Measurements from ENCODE around the gene BANP. TPM values are rescaled to one million over a fixed set of nuclear protein-coding genes. Genes with fewer than 3 reads are reported as not detected.
"Not testable (repeated sequence)": the region's sequence is repeated elsewhere in the genome, so short reads cannot be mapped to it uniquely, and the experiment has no call there.

The BANP gene
- polyA plus RNA-seq, 4 donors: 10.5 to 15.7 (median 11.6) TPM

DNA sequence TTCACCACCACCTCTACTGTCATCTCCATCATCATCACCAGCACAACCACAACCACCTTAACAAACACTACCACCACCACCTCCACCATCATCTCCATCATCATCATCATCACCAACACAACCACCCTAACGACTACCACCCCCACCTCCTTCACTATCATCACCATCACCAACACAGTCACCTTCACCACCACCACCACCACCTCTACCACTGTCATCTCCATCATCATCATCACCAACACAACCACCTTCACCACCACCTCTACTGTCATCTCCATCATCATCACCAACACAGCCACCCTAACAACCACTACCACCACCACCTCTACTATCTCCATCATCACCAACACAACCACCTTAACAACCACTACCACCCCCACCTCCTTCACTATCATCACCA is 102.2 kb downstream of the BANP start:
- not testable (repeated sequence) for H3K9me3 ChIP-seq (ENCODE audit: control insufficient read depth in 2 of 2, insufficient read depth in 1 of 2, low read depth in 1 of 2, low read length in 1 of 2); DNase-seq; FAIRE-seq; H3K4me3 ChIP-seq (ENCODE audit: low read depth in 1 of 3, low read length in 3 of 3); H3K4me1 ChIP-seq (ENCODE audit: control insufficient read depth in 3 of 3, insufficient read depth in 2 of 3, low read depth in 1 of 3, low read length in 2 of 3); H3K27ac ChIP-seq (ENCODE audit: low read depth in 1 of 3, low read length in 2 of 3); H3K27me3 ChIP-seq (ENCODE audit: control insufficient read depth in 3 of 3, insufficient read depth in 3 of 3, low read length in 3 of 3)
- H3K36me3 ChIP-seq (ENCODE audit: control insufficient read depth in 3 of 3, insufficient read depth in 2 of 3, low read depth in 1 of 3, low read length in 3 of 3): peaks cover 2 to 44% (median 9%) of the 10 kb centered on the region in 3 donors
- WGBS, 3 donors: 94% methylated on average over 1 of the region's 1 CpG; no CpG with 5 or more reads in 2 of the 3 donors

DNA sequence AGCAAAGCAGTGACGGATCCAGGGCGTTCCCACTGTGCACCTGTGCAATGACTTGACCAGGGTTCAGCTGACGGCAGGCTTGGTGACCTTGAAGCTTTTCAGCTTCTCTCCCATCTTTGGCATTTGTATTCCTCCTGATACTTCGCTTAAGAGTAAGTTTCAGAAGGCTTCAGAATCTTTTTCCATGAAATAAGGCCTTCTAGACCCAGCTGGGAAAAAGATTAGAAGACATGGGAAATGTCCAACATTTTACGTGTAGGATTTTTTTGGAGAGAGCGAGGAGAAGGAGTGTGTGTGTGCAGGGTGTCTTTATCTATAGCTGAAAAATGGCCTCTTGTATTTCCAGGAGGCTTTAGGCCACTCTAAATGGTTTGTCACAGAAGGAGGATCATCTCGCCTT is 104.1 kb downstream of the BANP start:
- Histone ChIP-seq H3K4me3 (ENCODE audit: low read depth in 1 of 3, low read length in 3 of 3) (no peak overlapping the region), H3K9me3 (ENCODE audit: control insufficient read depth in 2 of 2, insufficient read depth in 1 of 2, low read depth in 1 of 2, low read length in 1 of 2) (no peaks in the 10 kb centered on the region), H3K36me3 (ENCODE audit: control insufficient read depth in 3 of 3, insufficient read depth in 2 of 3, low read depth in 1 of 3, low read length in 3 of 3) (peaks cover 5 to 37% (median 8%) of the 10 kb centered on the region in 3 donors), H3K27me3 (ENCODE audit: control insufficient read depth in 3 of 3, insufficient read depth in 3 of 3, low read length in 3 of 3) (no peaks in the 10 kb centered on the region), H3K27ac (ENCODE audit: low read depth in 1 of 3, low read length in 2 of 3) (no peak overlapping the region), H3K4me1 (ENCODE audit: control insufficient read depth in 3 of 3, insufficient read depth in 2 of 3, low read depth in 1 of 3, low read length in 2 of 3) (no peaks in the 10 kb centered on the region)
- WGBS, 3 donors: 96 to 98% (median 97%) methylated on average over 7 of the region's 7 CpGs
- FAIRE-seq: no peak
- no peak for DNase-seq

DNA sequence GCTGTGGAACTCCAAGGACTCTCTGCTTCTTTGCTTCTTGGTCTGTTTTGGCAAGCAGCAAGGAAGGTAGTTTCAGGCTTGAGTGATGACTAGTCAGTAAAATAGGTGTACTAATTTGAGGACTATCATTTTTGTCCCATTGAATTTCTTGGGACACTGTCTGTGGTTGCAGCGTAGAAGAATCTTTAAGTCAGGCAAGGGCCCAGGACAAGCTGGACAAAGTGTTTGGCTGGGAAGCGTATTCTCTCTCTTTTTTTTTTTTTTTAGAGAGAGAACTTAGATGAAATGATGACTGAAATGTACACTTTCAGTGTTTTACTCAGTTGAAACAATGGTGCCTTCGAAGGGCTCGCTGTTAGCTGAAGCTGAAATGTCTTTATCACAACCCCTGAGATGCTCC is 105.0 kb downstream of the BANP start:
- H3K27me3 ChIP-seq (ENCODE audit: control insufficient read depth in 3 of 3, insufficient read depth in 3 of 3, low read length in 3 of 3): no peaks in the 10 kb centered on the region
- WGBS, 3 donors: 78 to 92% (median 82%) methylated on average over 4 of the region's 4 CpGs
- FAIRE-seq (no peak), DNase-seq (no peak)
- H3K4me3 ChIP-seq (ENCODE audit: low read depth in 1 of 3, low read length in 3 of 3): no peak overlapping the region
- H3K4me1 ChIP-seq (ENCODE audit: control insufficient read depth in 3 of 3, insufficient read depth in 2 of 3, low read depth in 1 of 3, low read length in 2 of 3): no peaks in the 10 kb centered on the region
- H3K36me3 ChIP-seq (ENCODE audit: control insufficient read depth in 3 of 3, insufficient read depth in 2 of 3, low read depth in 1 of 3, low read length in 3 of 3): peaks cover 3 to 34% (median 6%) of the 10 kb centered on the region in 3 donors
- no peaks in the 10 kb centered on the region for H3K9me3 ChIP-seq (ENCODE audit: control insufficient read depth in 2 of 2, insufficient read depth in 1 of 2, low read depth in 1 of 2, low read length in 1 of 2)
- no peak overlapping the region for H3K27ac ChIP-seq (ENCODE audit: low read depth in 1 of 3, low read length in 2 of 3)

GRCh38 chr16:88057656-88058055 is 106.4 kb downstream of the BANP start:
- Histone ChIP-seq H3K36me3 (ENCODE audit: control insufficient read depth in 3 of 3, insufficient read depth in 2 of 3, low read depth in 1 of 3, low read length in 3 of 3) (peaks cover 2 to 36% (median 4%) of the 10 kb centered on the region in 3 donors), H3K4me3 (ENCODE audit: low read depth in 1 of 3, low read length in 3 of 3) (no peak overlapping the region), H3K9me3 (ENCODE audit: control insufficient read depth in 2 of 2, insufficient read depth in 1 of 2, low read depth in 1 of 2, low read length in 1 of 2) (no peaks in the 10 kb centered on the region), H3K4me1 (ENCODE audit: control insufficient read depth in 3 of 3, insufficient read depth in 2 of 3, low read depth in 1 of 3, low read length in 2 of 3) (no peaks in the 10 kb centered on the region), H3K27me3 (ENCODE audit: control insufficient read depth in 3 of 3, insufficient read depth in 3 of 3, low read length in 3 of 3) (no peaks in the 10 kb centered on the region), H3K27ac (ENCODE audit: low read depth in 1 of 3, low read length in 2 of 3) (no peak overlapping the region)
- FAIRE-seq (no peak), DNase-seq (no peak)
- WGBS, 3 donors: 94 to 97% (median 97%) methylated on average over 25 to 26 of the region's 26 CpGs

GRCh38 chr16:88058136-88058535 is 106.9 kb downstream of the BANP start:
- H3K36me3 ChIP-seq (ENCODE audit: control insufficient read depth in 3 of 3, insufficient read depth in 2 of 3, low read depth in 1 of 3, low read length in 3 of 3): peaks cover 1 to 41% (median 4%) of the 10 kb centered on the region in 3 donors
- WGBS, 3 donors: 90 to 93% (median 92%) methylated on average over 14 of the region's 14 CpGs
- H3K27ac ChIP-seq (ENCODE audit: low read depth in 1 of 3, low read length in 2 of 3): no peak overlapping the region
- H3K4me3 ChIP-seq (ENCODE audit: low read depth in 1 of 3, low read length in 3 of 3): no peak overlapping the region
- H3K9me3 ChIP-seq (ENCODE audit: control insufficient read depth in 2 of 2, insufficient read depth in 1 of 2, low read depth in 1 of 2, low read length in 1 of 2): no peaks in the 10 kb centered on the region
- H3K27me3 ChIP-seq (ENCODE audit: control insufficient read depth in 3 of 3, insufficient read depth in 3 of 3, low read length in 3 of 3): no peaks in the 10 kb centered on the region
- no peaks in the 10 kb centered on the region for H3K4me1 ChIP-seq (ENCODE audit: control insufficient read depth in 3 of 3, insufficient read depth in 2 of 3, low read depth in 1 of 3, low read length in 2 of 3)
- DNase-seq (no peak), FAIRE-seq (no peak)

- no peaks in the 10 kb centered on the region for H3K9me3 ChIP-seq (ENCODE audit: control insufficient read depth in 2 of 2, insufficient read depth in 1 of 2, low read depth in 1 of 2, low read length in 1 of 2)
- no peak for DNase-seq
- no peak for FAIRE-seq
- H3K4me1 ChIP-seq (ENCODE audit: control insufficient read depth in 3 of 3, insufficient read depth in 2 of 3, low read depth in 1 of 3, low read length in 2 of 3): no peaks in the 10 kb centered on the region
- H3K27me3 ChIP-seq (ENCODE audit: control insufficient read depth in 3 of 3, insufficient read depth in 3 of 3, low read length in 3 of 3): no peaks in the 10 kb centered on the region
- WGBS, 3 donors: 89 to 96% (median 94%) methylated on average over 12 of the region's 12 CpGs
- H3K27ac ChIP-seq (ENCODE audit: low read depth in 1 of 3, low read length in 2 of 3): no peak overlapping the region
- H3K36me3 ChIP-seq (ENCODE audit: control insufficient read depth in 3 of 3, insufficient read depth in 2 of 3, low read depth in 1 of 3, low read length in 3 of 3): peaks cover 4 to 45% (median 4%) of the 10 kb centered on the region in 3 donors
- no peak overlapping the region for H3K4me3 ChIP-seq (ENCODE audit: low read depth in 1 of 3, low read length in 3 of 3)
These were observed 107.6 kb downstream of the BANP start for GRCh38 chr16:88058817-88059216.

- Histone ChIP-seq H3K4me1 (ENCODE audit: control insufficient read depth in 3 of 3, insufficient read depth in 2 of 3, low read depth in 1 of 3, low read length in 2 of 3) (no peaks in the 10 kb centered on the region), H3K27me3 (ENCODE audit: control insufficient read depth in 3 of 3, insufficient read depth in 3 of 3, low read length in 3 of 3) (no peaks in the 10 kb centered on the region), H3K4me3 (ENCODE audit: low read depth in 1 of 3, low read length in 3 of 3) (no peak overlapping the region), H3K27ac (ENCODE audit: low read depth in 1 of 3, low read length in 2 of 3) (no peak overlapping the region), H3K36me3 (ENCODE audit: control insufficient read depth in 3 of 3, insufficient read depth in 2 of 3, low read depth in 1 of 3, low read length in 3 of 3) (peaks cover 4 to 53% (median 4%) of the 10 kb centered on the region in 3 donors), H3K9me3 (ENCODE audit: control insufficient read depth in 2 of 2, insufficient read depth in 1 of 2, low read depth in 1 of 2, low read length in 1 of 2) (no peaks in the 10 kb centered on the region)
- no peak for DNase-seq
- 96% methylated on average over 27 of the region's 27 CpGs for WGBS, 3 donors
- FAIRE-seq: no peak
These were observed 108.6 kb downstream of the BANP start for GRCh38 chr16:88059701-88060386.

GRCh38 chr16:88060524-88061219 is 109.4 kb downstream of the BANP start:
- H3K4me3 ChIP-seq (ENCODE audit: low read depth in 1 of 3, low read length in 3 of 3): no peak overlapping the region
- H3K27ac ChIP-seq (ENCODE audit: low read depth in 1 of 3, low read length in 2 of 3): no peak overlapping the region
- peaks cover 0 to 3% of the 10 kb centered on the region in 2 donors for H3K9me3 ChIP-seq (ENCODE audit: control insufficient read depth in 2 of 2, insufficient read depth in 1 of 2, low read depth in 1 of 2, low read length in 1 of 2)
- H3K36me3 ChIP-seq (ENCODE audit: control insufficient read depth in 3 of 3, insufficient read depth in 2 of 3, low read depth in 1 of 3, low read length in 3 of 3): peaks cover 4 to 61% (median 7%) of the 10 kb centered on the region in 3 donors
- no peak for FAIRE-seq
- DNase-seq: no peak
- no peaks in the 10 kb centered on the region for H3K4me1 ChIP-seq (ENCODE audit: control insufficient read depth in 3 of 3, insufficient read depth in 2 of 3, low read depth in 1 of 3, low read length in 2 of 3)
- H3K27me3 ChIP-seq (ENCODE audit: control insufficient read depth in 3 of 3, insufficient read depth in 3 of 3, low read length in 3 of 3): no peaks in the 10 kb centered on the region
- 92 to 96% (median 94%) methylated on average over 30 of the region's 30 CpGs for WGBS, 3 donors
